IMR-90 (cell line): ENCODE measurements around the gene ARL9.

ENCODE experiments used
- CTCF ChIP-seq: conservative IDR thresholded peaks from 2 replicates; pipeline ENCODE4 v1.5.1; 2012; ENCODE audit warnings: mild to moderate bottlenecking, low read depth, low read length, improper control_type of control experiment
- POLR2A ChIP-seq: IDR thresholded peaks from 2 replicates; pipeline ENCODE4 v1.6.1; 2012; ENCODE audit warnings: mild to moderate bottlenecking, low read depth, low read length
- SMC3 ChIP-seq: fragments of 150-350 bp; IDR thresholded peaks from 2 replicates; pipeline ENCODE4 v1.6.1; 2016; ENCODE audit warnings: low read depth, mild to moderate bottlenecking, antibody characterized with exemption, low read length, moderate library complexity
- USF2 ChIP-seq: fragments of 150-350 bp; IDR thresholded peaks from 2 replicates; pipeline ENCODE4 v1.6.1; 2017; ENCODE audit warnings: mild to moderate bottlenecking, antibody characterized with exemption, low read length, low read depth

DNA sequence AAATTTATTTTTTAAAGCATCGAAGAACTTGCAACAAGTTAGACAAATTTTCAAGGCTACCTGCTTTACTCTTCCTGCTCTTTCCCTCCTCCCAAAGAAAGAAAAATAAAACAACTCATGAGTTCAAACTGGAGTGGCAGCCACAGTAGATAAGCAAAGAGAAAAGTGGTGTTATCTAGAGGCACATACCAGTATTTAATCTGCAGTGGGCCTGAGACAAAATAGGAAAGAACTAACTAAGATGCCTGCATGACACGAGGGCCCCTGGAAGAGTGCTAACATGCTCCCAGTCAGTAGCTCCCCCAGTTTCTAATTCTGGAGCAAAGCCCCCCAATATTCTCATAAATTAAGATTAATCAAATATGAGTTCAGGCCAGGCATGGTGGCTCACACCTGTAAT, 7.9 kb downstream of the ARL9 start:
- TF ChIP-seq CTCF: no peak
- TF ChIP-seq USF2: no peak
- no peak for TF ChIP-seq POLR2A
- no peak for TF ChIP-seq SMC3
